Activated naive CD4-positive, alpha-beta T cell treated with anti-CD3 and anti-CD28 coated beads, Interleukin-2, amount 10 ng/mL, durations not matched to agents 7 days and 5 days (primary cell): ENCODE measurements around the gene TOX2.

Experiments used
- CTCF ChIA-PET: fragments of 350-600 bp; sonication (Branson Sonifier 250); formaldehyde crosslinking; loops from one replicate; lab custom pipeline; 2021; ENCODE audit warnings: antibody characterized with exemption; lab: Charles Lee
- DNase-seq: peaks from one replicate; pipeline ENCODE4 v3.0.0-alpha.2; 2020
- H3K27ac Mint-ChIP-seq: one replicate; pipeline ENCODE4 v1.8.0; 2021; ENCODE audit warnings: mild to moderate bottlenecking, moderate library complexity, mixed read lengths
- H3K27me3 Mint-ChIP-seq: one replicate; pipeline ENCODE4 v1.8.0; 2021; ENCODE audit warnings: mild to moderate bottlenecking, mixed read lengths
- H3K36me3 Mint-ChIP-seq: one replicate; pipeline ENCODE4 v1.8.0; 2021; ENCODE audit warnings: mixed read lengths
- H3K4me1 Mint-ChIP-seq: one replicate; pipeline ENCODE4 v1.8.0; 2021; ENCODE audit warnings: mixed read lengths
- H3K4me3 Mint-ChIP-seq: one replicate; pipeline ENCODE4 v1.8.0; 2021; ENCODE audit warnings: mild to moderate bottlenecking, moderate library complexity, mixed read lengths
- H3K9me3 Mint-ChIP-seq: one replicate; pipeline ENCODE4 v1.8.0; 2021; ENCODE audit warnings: mixed read lengths

Gene TOX2

GRCh38 chr20:43922614-43923013 is 8.0 kb downstream of the TOX2 start:
- DNase-seq, result no peak
- Mint-ChIP-seq H3K36me3 (no peaks in the 10 kb centered on the region), H3K4me3 (no peak overlapping the region), H3K4me1 (peaks cover 32% of the 10 kb centered on the region), H3K9me3 (no peaks in the 10 kb centered on the region), H3K27ac (no peak overlapping the region), H3K27me3 (peaks cover 79% of the 10 kb centered on the region)
- CTCF ChIA-PET, result interaction anchor here (1.3 kb wide), 1 partner anchor 12 kb away, joined by 3 read pairs; no protein-coding TSS in a partner anchor

GRCh38 chr20:43923322-43923721 is 8.7 kb downstream of the TOX2 start:
- no peak for DNase-seq
- Mint-ChIP-seq H3K27ac (no peak overlapping the region), H3K4me3 (no peak overlapping the region), H3K9me3 (no peaks in the 10 kb centered on the region), H3K27me3 (peaks cover 76% of the 10 kb centered on the region), H3K36me3 (no peaks in the 10 kb centered on the region), H3K4me1 (peaks cover 32% of the 10 kb centered on the region)
- CTCF ChIA-PET, result interaction anchor here (1.3 kb wide), 1 partner anchor 12 kb away, joined by 3 read pairs; no protein-coding TSS in a partner anchor

GRCh38 chr20:43923917-43924316 is 9.3 kb downstream of the TOX2 start:
- H3K36me3 Mint-ChIP-seq, result no peaks in the 10 kb centered on the region
- H3K27me3 Mint-ChIP-seq, result peaks cover 75% of the 10 kb centered on the region
- H3K4me3 Mint-ChIP-seq, result no peak overlapping the region
- H3K27ac Mint-ChIP-seq, result no peak overlapping the region
- DNase-seq, result no peak
- H3K9me3 Mint-ChIP-seq, result no peaks in the 10 kb centered on the region
- CTCF ChIA-PET, result interaction anchor here (0.6 to 1.3 kb wide), 2 partner anchors 13 to 160 kb away, joined by 3 to 4 read pairs; no protein-coding TSS in a partner anchor
- H3K4me1 Mint-ChIP-seq, result peaks cover 32% of the 10 kb centered on the region

GRCh38 chr20:43925215-43925614 is 10.6 kb downstream of the TOX2 start:
- peaks cover 32% of the 10 kb centered on the region for H3K4me1 Mint-ChIP-seq
- CTCF ChIA-PET, result interaction anchor here (0.8 to 2.0 kb wide), 5 partner anchors 10 to 175 kb away, joined by 3 to 9 read pairs (median 4); no protein-coding TSS in a partner anchor
- H3K27me3 Mint-ChIP-seq, result peaks cover 74% of the 10 kb centered on the region
- no peak for DNase-seq
- no peak overlapping the region for H3K4me3 Mint-ChIP-seq
- no peaks in the 10 kb centered on the region for H3K9me3 Mint-ChIP-seq
- H3K27ac Mint-ChIP-seq, result no peak overlapping the region
- no peaks in the 10 kb centered on the region for H3K36me3 Mint-ChIP-seq

- CTCF ChIA-PET, result interaction anchor here (0.8 to 2.0 kb wide), 6 partner anchors 10 to 176 kb away, joined by 3 to 9 read pairs (median 4); no protein-coding TSS in a partner anchor
- no peaks in the 10 kb centered on the region for H3K36me3 Mint-ChIP-seq
- peaks cover 32% of the 10 kb centered on the region for H3K4me1 Mint-ChIP-seq
- H3K27ac Mint-ChIP-seq, result no peak overlapping the region
- H3K4me3 Mint-ChIP-seq, result no peak overlapping the region
- no peak for DNase-seq
- H3K27me3 Mint-ChIP-seq, result peaks cover 73% of the 10 kb centered on the region
- H3K9me3 Mint-ChIP-seq, result no peaks in the 10 kb centered on the region
Measured at GRCh38 chr20:43925801-43926200, 11.1 kb downstream of the TOX2 start.

- no peak for DNase-seq
- Mint-ChIP-seq H3K27me3 (peaks cover 72% of the 10 kb centered on the region), H3K9me3 (no peaks in the 10 kb centered on the region), H3K4me1 (peaks cover 28% of the 10 kb centered on the region), H3K36me3 (no peaks in the 10 kb centered on the region), H3K4me3 (no peak overlapping the region), H3K27ac (no peak overlapping the region)
- CTCF ChIA-PET, result interaction anchor here (1.0 to 2.0 kb wide), 5 partner anchors 9 to 176 kb away, joined by 4 to 9 read pairs (median 7); no protein-coding TSS in a partner anchor
Measured at GRCh38 chr20:43926287-43927050, 11.8 kb downstream of the TOX2 start.

- H3K36me3 Mint-ChIP-seq, result no peaks in the 10 kb centered on the region
Measured at GRCh38 chr20:43931976-43932375, 17.3 kb downstream of the TOX2 start.

GRCh38 chr20:43934833-43935232 is 20.2 kb downstream of the TOX2 start:
- CTCF ChIA-PET, result interaction anchor here (1.3 to 1.6 kb wide), 2 partner anchors 9 to 184 kb away, joined by 4 to 7 read pairs; no protein-coding TSS in a partner anchor
- Mint-ChIP-seq H3K36me3 (no peaks in the 10 kb centered on the region), H3K9me3 (no peaks in the 10 kb centered on the region), H3K4me3 (no peak overlapping the region), H3K4me1 (peaks cover 10% of the 10 kb centered on the region), H3K27ac (no peak overlapping the region), H3K27me3 (peaks cover 92% of the 10 kb centered on the region)
- DNase-seq, result no peak

More at GRCh38 chr20:43931976-43932375, 17.3 kb downstream of the TOX2 start:
- CTCF ChIA-PET, result no interaction called here
- H3K4me1 Mint-ChIP-seq, result no peaks in the 10 kb centered on the region
- H3K27me3 Mint-ChIP-seq, result peaks cover 88% of the 10 kb centered on the region
- no peak overlapping the region for H3K27ac Mint-ChIP-seq
- no peaks in the 10 kb centered on the region for H3K9me3 Mint-ChIP-seq
- H3K4me3 Mint-ChIP-seq, result no peak overlapping the region
- DNase-seq, result no peak

- CTCF ChIA-PET, result interaction anchor here (1.6 kb wide), 1 partner anchor 10 kb away, joined by 7 read pairs; no protein-coding TSS in a partner anchor
- H3K4me1 Mint-ChIP-seq, result peaks cover 24% of the 10 kb centered on the region
Measured at GRCh38 chr20:43936104-43936770, 21.6 kb downstream of the TOX2 start.

GRCh38 chr20:43936805-43937204 is 22.2 kb downstream of the TOX2 start:
- Mint-ChIP-seq H3K9me3 (no peaks in the 10 kb centered on the region), H3K27ac (no peak overlapping the region), H3K4me1 (peaks cover 29% of the 10 kb centered on the region), H3K36me3 (no peaks in the 10 kb centered on the region), H3K4me3 (no peak overlapping the region), H3K27me3 (peaks cover 85% of the 10 kb centered on the region)
- DNase-seq, result no peak
- CTCF ChIA-PET, result no interaction called here

More at GRCh38 chr20:43936104-43936770, 21.6 kb downstream of the TOX2 start:
- no peak overlapping the region for H3K4me3 Mint-ChIP-seq
- no peak overlapping the region for H3K27ac Mint-ChIP-seq
- no peaks in the 10 kb centered on the region for H3K36me3 Mint-ChIP-seq
- H3K27me3 Mint-ChIP-seq, result peaks cover 90% of the 10 kb centered on the region
- DNase-seq, result no peak
- H3K9me3 Mint-ChIP-seq, result no peaks in the 10 kb centered on the region

- peaks cover 37% of the 10 kb centered on the region for H3K4me1 Mint-ChIP-seq
- H3K4me3 Mint-ChIP-seq, result no peak overlapping the region
- CTCF ChIA-PET, result no interaction called here
- peaks cover 77% of the 10 kb centered on the region for H3K27me3 Mint-ChIP-seq
- no peaks in the 10 kb centered on the region for H3K36me3 Mint-ChIP-seq
- H3K9me3 Mint-ChIP-seq, result no peaks in the 10 kb centered on the region
- H3K27ac Mint-ChIP-seq, result no peak overlapping the region
- DNase-seq, result no peak
Measured at GRCh38 chr20:43937591-43937990, 22.9 kb downstream of the TOX2 start.

GRCh38 chr20:43938017-43938655 is 23.5 kb downstream of the TOX2 start:
- Mint-ChIP-seq H3K27me3 (peaks cover 71% of the 10 kb centered on the region), H3K27ac (no peak overlapping the region), H3K4me1 (peaks cover 43% of the 10 kb centered on the region), H3K4me3 (no peak overlapping the region), H3K36me3 (no peaks in the 10 kb centered on the region), H3K9me3 (no peaks in the 10 kb centered on the region)
- no peak for DNase-seq
- CTCF ChIA-PET, result no interaction called here

GRCh38 chr20:43938932-43939761 is 24.5 kb downstream of the TOX2 start:
- peaks cover 53% of the 10 kb centered on the region for H3K4me1 Mint-ChIP-seq
- CTCF ChIA-PET, result interaction anchor here (1.0 to 1.9 kb wide), 3 partner anchors 16 to 189 kb away, joined by 4 to 5 read pairs (median 5); no protein-coding TSS in a partner anchor
- H3K27me3 Mint-ChIP-seq, result peaks cover 64% of the 10 kb centered on the region
- no peaks in the 10 kb centered on the region for H3K36me3 Mint-ChIP-seq
- no peak overlapping the region for H3K4me3 Mint-ChIP-seq
- H3K27ac Mint-ChIP-seq, result no peak overlapping the region
- DNase-seq, result no peak
- no peaks in the 10 kb centered on the region for H3K9me3 Mint-ChIP-seq
